Measurements from ENCODE around the gene WBP1.
"Not testable (repeated sequence)": the region's sequence is repeated elsewhere in the genome, so short reads cannot be mapped to it uniquely, and the experiment has no call there.

WBP1 gene

GRCh38 chr2:74458938-74459363 is 713 bp downstream of the WBP1 start:
- no peaks in the 10 kb centered on the region for H3K9me3 ChIP-seq (ENCODE audit: insufficient read depth, low read length, severe bottlenecking)
- peaks cover 33% of the 10 kb centered on the region for H3K36me3 ChIP-seq (ENCODE audit: insufficient read depth, low read length)
- peak overlapping the region; percentile 77 to 94 for H3K4me3 ChIP-seq (ENCODE audit: low read depth in 1 of 2, low read length in 2 of 2)
- H3K4me1 ChIP-seq (ENCODE audit: insufficient read depth, low read length), result peaks cover 57% of the 10 kb centered on the region
- H4K20me1 ChIP-seq (ENCODE audit: insufficient read depth, low read length), result peaks cover 4% of the 10 kb centered on the region
- no peaks in the 10 kb centered on the region for H3K27me3 ChIP-seq (ENCODE audit: insufficient read depth, low read length, poor library complexity)
- TF ChIP-seq CTCF (IDR thresholded peaks at IDR 0.05; ENCODE audit: borderline replicate concordance, extremely low read depth, low read length, poor library complexity, severe bottlenecking), result no peak
- no peak for TF ChIP-seq EZH2 (IDR thresholded peaks at IDR 0.05; ENCODE audit: borderline replicate concordance, low read depth, low read length, severe bottlenecking)
- ATAC-seq (ENCODE audit: insufficient read depth, low read depth), result no peak
- no peak for DNase-seq
- peak overlapping the region; percentile 86 for H3K9ac ChIP-seq (ENCODE audit: low read depth, low read length)
- peaks cover 44% of the 10 kb centered on the region for H3K79me2 ChIP-seq (ENCODE audit: insufficient read depth, low read length)
- H3K4me2 ChIP-seq (ENCODE audit: insufficient read depth, low read length), result peak overlapping the region; percentile 97
- peak overlapping the region; percentile 72 for H2AFZ ChIP-seq (ENCODE audit: low read depth, low read length)
- peak overlapping the region; percentile 88 for H3K27ac ChIP-seq (ENCODE audit: low read length)

GRCh38 chr2:74459503-74460118 is 1.4 kb downstream of the WBP1 start:
- Histone ChIP-seq H3K9ac (ENCODE audit: low read depth, low read length) (peak overlapping the region; percentile 86), H3K4me3 (ENCODE audit: low read depth in 1 of 2, low read length in 2 of 2) (peak overlapping the region in 1 of 2 experiments; percentile 77; a peak in 2 of 4 replicates), H3K79me2 (ENCODE audit: insufficient read depth, low read length) (peaks cover 51% of the 10 kb centered on the region), H3K4me1 (ENCODE audit: insufficient read depth, low read length) (peaks cover 58% of the 10 kb centered on the region), H3K4me2 (ENCODE audit: insufficient read depth, low read length) (peak overlapping the region; percentile 97), H3K36me3 (ENCODE audit: insufficient read depth, low read length) (peaks cover 33% of the 10 kb centered on the region), H3K27ac (ENCODE audit: low read length) (peak overlapping the region; percentile 48)
- not testable (repeated sequence) for H3K27me3 ChIP-seq (ENCODE audit: insufficient read depth, low read length, poor library complexity); H4K20me1 ChIP-seq (ENCODE audit: insufficient read depth, low read length); H2AFZ ChIP-seq (ENCODE audit: low read depth, low read length); DNase-seq; H3K9me3 ChIP-seq (ENCODE audit: insufficient read depth, low read length, severe bottlenecking); ATAC-seq (ENCODE audit: insufficient read depth, low read depth)

- H3K27ac ChIP-seq (ENCODE audit: low read length); H3K27me3 ChIP-seq (ENCODE audit: insufficient read depth, low read length, poor library complexity); H3K9me3 ChIP-seq (ENCODE audit: insufficient read depth, low read length, severe bottlenecking); H3K4me3 ChIP-seq (ENCODE audit: low read depth in 1 of 2, low read length in 2 of 2); H4K20me1 ChIP-seq (ENCODE audit: insufficient read depth, low read length); DNase-seq; H2AFZ ChIP-seq (ENCODE audit: low read depth, low read length); H3K9ac ChIP-seq (ENCODE audit: low read depth, low read length); ATAC-seq (ENCODE audit: insufficient read depth, low read depth): not testable (repeated sequence)
- Histone ChIP-seq H3K79me2 (ENCODE audit: insufficient read depth, low read length) (peaks cover 54% of the 10 kb centered on the region), H3K4me2 (ENCODE audit: insufficient read depth, low read length) (peak overlapping the region; percentile 97; the same call in 1 of the 2 replicates), H3K36me3 (ENCODE audit: insufficient read depth, low read length) (peaks cover 33% of the 10 kb centered on the region), H3K4me1 (ENCODE audit: insufficient read depth, low read length) (peaks cover 55% of the 10 kb centered on the region)
These were observed 1.9 kb downstream of the WBP1 start for GRCh38 chr2:74460187-74460586.

- Histone ChIP-seq H3K9me3 (ENCODE audit: insufficient read depth, low read length, severe bottlenecking) (no peaks in the 10 kb centered on the region), H2AFZ (ENCODE audit: low read depth, low read length) (no peak overlapping the region), H3K4me1 (ENCODE audit: insufficient read depth, low read length) (peaks cover 49% of the 10 kb centered on the region), H3K27me3 (ENCODE audit: insufficient read depth, low read length, poor library complexity) (no peaks in the 10 kb centered on the region), H3K79me2 (ENCODE audit: insufficient read depth, low read length) (peaks cover 51% of the 10 kb centered on the region), H3K36me3 (ENCODE audit: insufficient read depth, low read length) (peaks cover 29% of the 10 kb centered on the region), H3K9ac (ENCODE audit: low read depth, low read length) (no peak overlapping the region), H4K20me1 (ENCODE audit: insufficient read depth, low read length) (peaks cover 4% of the 10 kb centered on the region), H3K4me3 (ENCODE audit: low read depth in 1 of 2, low read length in 2 of 2) (no peak overlapping the region), H3K4me2 (ENCODE audit: insufficient read depth, low read length) (no peak overlapping the region), H3K27ac (ENCODE audit: low read length) (no peak overlapping the region)
- no peak for ATAC-seq (ENCODE audit: insufficient read depth, low read depth)
- peak; percentile 40 for DNase-seq
- TF ChIP-seq EZH2 (IDR thresholded peaks at IDR 0.05; ENCODE audit: borderline replicate concordance, low read depth, low read length, severe bottlenecking), result no peak
- TF ChIP-seq CTCF (IDR thresholded peaks at IDR 0.05; ENCODE audit: borderline replicate concordance, extremely low read depth, low read length, poor library complexity, severe bottlenecking), result peak; percentile 54
These were observed 3.2 kb downstream of the WBP1 start for GRCh38 chr2:74461187-74462053.
